Psoas muscle (tissue), 8 donors: ENCODE results near the gene KCNAB2. TPM values are rescaled to one million over a fixed set of nuclear protein-coding genes. Genes with fewer than 3 reads are reported as not detected.

Experiments
- ATAC-seq, 4 donors: fragments of 200-7000 bp; cut with Tn5 transposase; one replicate each; pipeline ENCODE4 v1.9.1; 2020; ENCODE audit warnings: moderate library complexity in 3 of 4, mild to moderate bottlenecking in 2 of 4
- DNase-seq, 2 donors: peaks; one replicate each; pipeline ENCODE4 v3.0.0-alpha.2; 2020
- H3K27ac ChIP-seq: fragments of 200-600 bp; one replicate; pipeline ENCODE4 v1.8.0; 2022
- H3K27me3 ChIP-seq, 3 donors: fragments of 200-600 bp in 1 of 3; one replicate each; pipeline versions ENCODE4 v1.6.1 to v1.8.0; 2013 to 2022; ENCODE audit warnings: low read length in 2 of 3, mild to moderate bottlenecking in 2 of 3, moderate library complexity in 1 of 3; ENCODE audit not compliant: insufficient read depth in 3 of 3
- H3K36me3 ChIP-seq, 2 donors: fragments of 200-600 bp in 1 of 2; one replicate each; pipeline versions ENCODE4 v1.6.1 to v1.8.0; 2013 to 2022; ENCODE audit warnings: low read depth in 1 of 2, mild to moderate bottlenecking in 1 of 2, moderate library complexity in 1 of 2; ENCODE audit not compliant: insufficient read depth in 1 of 2
- H3K4me1 ChIP-seq: fragments of 200-600 bp; one replicate; pipeline ENCODE4 v1.8.0; 2022
- H3K4me3 ChIP-seq: fragments of 200-600 bp; one replicate; pipeline ENCODE4 v1.8.0; 2022; ENCODE audit warnings: mild to moderate bottlenecking
- H3K9me3 ChIP-seq: fragments of 200-600 bp; one replicate; pipeline ENCODE4 v1.8.0; 2022
- whole genome bisulfite sequencing, 3 donors: extraction: QIAGEN DNeasy Blood & Tissue Kit; methylation state at CpG; one replicate each; pipeline versions ENCODE4 v1.1.6 to v1.1.7; 2013; 5-methylcytosine and 5-hydroxymethylcytosine counted together
- intact Hi-C, 2 donors: fragments of 100-400 bp; cut with DNase I; formaldehyde crosslinking; loops; one replicate each; pipeline versions ENCODE4 v1.11.0 to v1.14.2; 2022
- polyA plus RNA-seq, 3 donors: library from polyadenylated mRNA; stranded (reverse); fragments of 200-250 nt; gene quantifications; one replicate each; pipeline ENCODE4 v1.2.3, GENCODE V29; 2013
- total RNA-seq, 4 donors: library from RNA; stranded (reverse); fragmentation: NEBNext Ultra II Directional in 2 of 4; extraction: Animal tissue kit (Norgen Biotek cat#: 25700) in 2 of 4; gene quantifications; one replicate each; pipeline versions ENCODE4 v1.2.1 to v1.2.4, GENCODE V29; 2021 to 2023
- TF ChIP-seq, protein P1 (sequence below): fragments of 200-600 bp; IDR thresholded peaks from one replicate; pipeline ENCODE4 v1.8.0; 2022; ENCODE audit warnings: antibody characterized with exemption
- donor health status: healthy with polysubstance abuse.
- donor health status: DM: no; HTN: no; CAD: no; lungs with moderate emphysema.
- donor health status: Bipolar disorder and iron deficiency.
- donor health status: healthy.
- donor health status: DM: yes; HTN: yes; CAD: no.
- donor health status: DM: no; HTN: no; CAD: no.
- donor health status: DM: no; HTN: no; CAD: no.
- donor health status: DM: yes; HTN: yes; CAD: no.

Gene KCNAB2
- total and polyA plus RNA-seq, 7 donors, result 0.86 to 8.8 (median 2.1) TPM

DNA sequence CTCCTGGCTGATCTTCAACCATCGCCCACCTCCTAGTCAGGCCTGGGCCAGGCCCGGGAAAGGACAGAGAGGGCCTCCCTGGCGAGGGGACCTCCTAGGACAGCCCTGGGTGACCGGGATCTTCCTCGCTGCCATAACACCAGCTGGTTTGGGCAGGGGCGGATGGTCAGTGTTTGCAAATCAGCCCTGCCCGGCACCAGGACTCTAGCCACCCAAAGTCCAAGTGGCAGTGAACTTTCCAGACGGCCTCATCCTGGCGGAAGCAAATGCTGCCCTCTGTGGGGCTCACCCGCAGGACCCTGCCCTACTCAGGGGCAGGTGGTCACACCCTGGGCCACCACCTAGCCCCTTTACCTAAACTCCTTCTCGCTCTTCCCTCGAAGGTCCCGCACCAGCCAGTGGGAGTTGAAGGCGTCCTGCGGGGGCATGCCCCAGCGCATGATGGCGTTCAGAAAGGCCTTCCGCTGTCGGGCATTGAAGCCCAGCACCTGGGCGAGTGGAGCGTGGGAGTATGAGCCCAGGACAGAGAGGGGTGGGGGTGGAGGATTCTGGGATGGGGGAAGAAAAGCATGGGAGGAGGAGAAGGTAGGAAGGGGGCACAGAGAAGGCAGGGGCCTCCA, 79.2 kb downstream of the KCNAB2 start:
- Histone ChIP-seq H3K4me3 (no peak overlapping the region), H3K27me3 (peaks cover 0 to 20% (median 0%) of the 10 kb centered on the region in 3 donors), H3K4me1 (peaks cover 2% of the 10 kb centered on the region), H3K36me3 (no peaks in the 10 kb centered on the region), H3K9me3 (no peaks in the 10 kb centered on the region), H3K27ac (no peak overlapping the region)
- intact Hi-C loops, result no loop called here
- ATAC-seq (no peak), DNase-seq (no peak)
- TF ChIP-seq, protein P1, sequence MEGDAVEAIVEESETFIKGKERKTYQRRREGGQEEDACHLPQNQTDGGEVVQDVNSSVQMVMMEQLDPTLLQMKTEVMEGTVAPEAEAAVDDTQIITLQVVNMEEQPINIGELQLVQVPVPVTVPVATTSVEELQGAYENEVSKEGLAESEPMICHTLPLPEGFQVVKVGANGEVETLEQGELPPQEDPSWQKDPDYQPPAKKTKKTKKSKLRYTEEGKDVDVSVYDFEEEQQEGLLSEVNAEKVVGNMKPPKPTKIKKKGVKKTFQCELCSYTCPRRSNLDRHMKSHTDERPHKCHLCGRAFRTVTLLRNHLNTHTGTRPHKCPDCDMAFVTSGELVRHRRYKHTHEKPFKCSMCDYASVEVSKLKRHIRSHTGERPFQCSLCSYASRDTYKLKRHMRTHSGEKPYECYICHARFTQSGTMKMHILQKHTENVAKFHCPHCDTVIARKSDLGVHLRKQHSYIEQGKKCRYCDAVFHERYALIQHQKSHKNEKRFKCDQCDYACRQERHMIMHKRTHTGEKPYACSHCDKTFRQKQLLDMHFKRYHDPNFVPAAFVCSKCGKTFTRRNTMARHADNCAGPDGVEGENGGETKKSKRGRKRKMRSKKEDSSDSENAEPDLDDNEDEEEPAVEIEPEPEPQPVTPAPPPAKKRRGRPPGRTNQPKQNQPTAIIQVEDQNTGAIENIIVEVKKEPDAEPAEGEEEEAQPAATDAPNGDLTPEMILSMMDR, result no peak
- WGBS, 3 donors, result 80 to 84% (median 82%) methylated on average over 21 of the region's 21 CpGs

GRCh38 chr1:6125366-6125765, 79.7 kb downstream of the KCNAB2 start:
- intact Hi-C loops, result no loop called here
- no peaks in the 10 kb centered on the region for H3K36me3 ChIP-seq
- peaks cover 0 to 20% (median 0%) of the 10 kb centered on the region in 3 donors for H3K27me3 ChIP-seq
- no peak overlapping the region for H3K4me3 ChIP-seq
- H3K27ac ChIP-seq, result no peak overlapping the region
- TF ChIP-seq, protein P1, result no peak
- DNase-seq (no peak), ATAC-seq (no peak)
- 69 to 74% (median 74%) methylated on average over 15 of the region's 15 CpGs for WGBS, 3 donors
- no peaks in the 10 kb centered on the region for H3K9me3 ChIP-seq
- H3K4me1 ChIP-seq, result peaks cover 2% of the 10 kb centered on the region

DNA sequence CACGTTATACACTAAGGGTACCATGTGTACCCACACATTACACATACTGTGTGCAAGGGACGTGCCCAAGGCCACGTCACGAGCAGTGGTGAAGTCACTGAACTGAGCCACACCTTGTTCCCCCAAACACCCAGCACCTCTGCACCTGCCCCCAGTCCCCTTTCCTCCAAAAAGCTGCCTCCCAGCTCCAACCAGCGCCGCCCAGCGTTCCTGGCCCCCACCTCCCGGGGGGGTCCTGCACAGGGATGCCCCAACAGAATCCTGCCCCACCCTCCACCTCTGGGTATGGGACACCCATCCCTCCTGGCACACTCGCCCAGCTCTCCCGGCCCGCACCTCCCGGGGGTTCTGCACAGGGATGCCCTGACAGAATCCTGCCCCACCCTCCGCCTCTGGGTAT, 80.3 kb downstream of the KCNAB2 start:
- H3K27ac ChIP-seq, result no peak overlapping the region
- DNase-seq, result no peak
- 73 to 79% (median 79%) methylated on average over 9 to 13 of the region's 13 CpGs for WGBS, 3 donors
- H3K9me3 ChIP-seq, result no peaks in the 10 kb centered on the region
- H3K4me3 ChIP-seq, result no peak overlapping the region
- no peaks in the 10 kb centered on the region for H3K36me3 ChIP-seq
- peaks cover 2% of the 10 kb centered on the region for H3K4me1 ChIP-seq
- no peak for ATAC-seq
- TF ChIP-seq, protein P1, result no peak
- intact Hi-C loops, result no loop called here
- H3K27me3 ChIP-seq, result peaks cover 0 to 20% (median 0%) of the 10 kb centered on the region in 3 donors

DNA sequence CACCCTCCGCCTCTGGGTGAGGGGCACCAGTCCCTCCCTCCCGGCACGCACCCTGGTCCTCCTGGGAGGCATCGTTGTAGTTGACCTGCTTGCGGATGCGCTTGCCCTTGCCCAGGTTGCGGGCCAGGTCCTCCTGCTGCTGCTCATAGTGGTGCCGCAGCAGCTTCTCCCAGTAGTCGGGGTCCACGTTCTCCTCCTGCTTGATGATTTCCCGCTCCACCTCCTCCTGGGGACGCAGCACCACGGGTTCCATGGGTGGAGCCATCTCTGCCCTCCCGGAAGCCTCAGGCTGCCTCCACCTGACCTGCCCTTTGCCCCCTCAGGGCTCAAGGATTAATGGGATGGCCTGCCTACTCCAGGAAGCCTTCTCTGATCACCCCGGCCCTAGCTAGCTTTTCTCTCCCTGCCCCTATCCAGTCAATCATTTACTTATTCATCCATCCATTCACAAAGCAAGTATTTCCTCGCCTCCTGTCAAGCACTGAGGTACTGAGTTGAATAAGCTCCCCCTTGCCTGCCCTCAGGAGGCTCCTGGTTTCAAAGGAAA, 80.9 kb downstream of the KCNAB2 start:
- Histone ChIP-seq H3K36me3 (no peaks in the 10 kb centered on the region), H3K27me3 (peaks cover 0 to 20% (median 2%) of the 10 kb centered on the region in 3 donors), H3K9me3 (no peaks in the 10 kb centered on the region), H3K4me3 (no peak overlapping the region), H3K4me1 (peaks cover 2% of the 10 kb centered on the region), H3K27ac (no peak overlapping the region)
- TF ChIP-seq, protein P1, result no peak
- intact Hi-C loops, result no loop called here
- no peak for ATAC-seq
- 83 to 87% (median 87%) methylated on average over 16 of the region's 16 CpGs for WGBS, 3 donors
- no peak for DNase-seq
